Left ventricle myocardium inferior (tissue), 1 donor: Measurements from ENCODE around the gene PLA2G4B. TPM values are rescaled to one million over a fixed set of nuclear protein-coding genes. Genes with fewer than 3 reads are reported as not detected.

ENCODE experiments used
- DNase-seq: peaks from one replicate; pipeline ENCODE4 v3.0.0-alpha.2; 2020
- H3K27ac ChIP-seq: fragments of 200-600 bp; replicated peaks from 2 replicates; pipeline ENCODE4 v1.8.0; 2021
- H3K27me3 ChIP-seq: fragments of 200-600 bp; 2 replicates; pipeline ENCODE4 v1.8.0; 2021; ENCODE audit warnings: low read depth
- H3K36me3 ChIP-seq: fragments of 200-600 bp; 2 replicates; pipeline ENCODE4 v1.8.0; 2021
- H3K4me1 ChIP-seq: fragments of 200-600 bp; 2 replicates; pipeline ENCODE4 v1.8.0; 2021
- H3K4me3 ChIP-seq: fragments of 200-600 bp; 2 replicates; pipeline ENCODE4 v1.8.0; 2021; ENCODE audit warnings: mild to moderate bottlenecking, moderate library complexity
- H3K9me3 ChIP-seq: fragments of 200-600 bp; replicated peaks from 2 replicates; pipeline ENCODE4 v1.8.0; 2021
- CTCF ChIP-seq: fragments of 200-600 bp; IDR thresholded peaks from 2 replicates; pipeline ENCODE4 v1.8.0; 2021; ENCODE audit warnings: antibody characterized with exemption, mild to moderate bottlenecking, borderline replicate concordance
- intact Hi-C: fragments of 100-400 bp; cut with micrococcal nuclease; formaldehyde crosslinking; loops from one replicate; pipeline ENCODE4 v1.11.0; 2022
- total RNA-seq: library from RNA; stranded (reverse); fragmentation: NEBNext Ultra II Directional; extraction: Animal tissue kit (Norgen Biotek cat#: 25700); gene quantifications from one replicate; pipeline ENCODE4 v1.2.1, GENCODE V29; 2021
- donor health status: DM: no; HTN: yes; CAD: no; lungs with severe emphysema.

The PLA2G4B gene
- total RNA-seq, 1 donor from 2014 or later: 3.8 TPM

GRCh38 chr15:41870689-41871081 lies 32.0 kb downstream of the PLA2G4B start:
- intact Hi-C loops: no loop called here
- no peak overlapping the region for H3K4me3 ChIP-seq
- no peak for DNase-seq
- no peaks in the 10 kb centered on the region for H3K27me3 ChIP-seq
- TF ChIP-seq CTCF: no peak
- no peaks in the 10 kb centered on the region for H3K9me3 ChIP-seq
- no peaks in the 10 kb centered on the region for H3K36me3 ChIP-seq
- H3K4me1 ChIP-seq: peaks cover 10% of the 10 kb centered on the region
- H3K27ac ChIP-seq: peak overlapping the region; percentile 36

- no peak overlapping the region for H3K4me3 ChIP-seq
- peak overlapping the region; percentile 36 for H3K27ac ChIP-seq
- intact Hi-C loops: no loop called here
- no peaks in the 10 kb centered on the region for H3K27me3 ChIP-seq
- peaks cover 10% of the 10 kb centered on the region for H3K4me1 ChIP-seq
- no peaks in the 10 kb centered on the region for H3K36me3 ChIP-seq
- TF ChIP-seq CTCF: no peak
- H3K9me3 ChIP-seq: no peaks in the 10 kb centered on the region
- DNase-seq: no peak
Observed at GRCh38 chr15:41871175-41871905, 32.7 kb downstream of the PLA2G4B start.

- no peaks in the 10 kb centered on the region for H3K27me3 ChIP-seq
- no peaks in the 10 kb centered on the region for H3K9me3 ChIP-seq
- no peaks in the 10 kb centered on the region for H3K36me3 ChIP-seq
- no peak for DNase-seq
- H3K4me1 ChIP-seq: peaks cover 10% of the 10 kb centered on the region
- H3K4me3 ChIP-seq: no peak overlapping the region
- no peak overlapping the region for H3K27ac ChIP-seq
- intact Hi-C loops: no loop called here
- TF ChIP-seq CTCF: no peak
Observed at GRCh38 chr15:41872166-41872747, 33.6 kb downstream of the PLA2G4B start.

- Histone ChIP-seq H3K4me3 (no peak overlapping the region), H3K27ac (no peak overlapping the region), H3K4me1 (peaks cover 20% of the 10 kb centered on the region), H3K9me3 (no peaks in the 10 kb centered on the region), H3K36me3 (no peaks in the 10 kb centered on the region), H3K27me3 (no peaks in the 10 kb centered on the region)
- no peak for TF ChIP-seq CTCF
- intact Hi-C loops: no loop called here
- no peak for DNase-seq
Observed at GRCh38 chr15:41873711-41874110, 35.1 kb downstream of the PLA2G4B start.

- Histone ChIP-seq H3K36me3 (no peaks in the 10 kb centered on the region), H3K9me3 (no peaks in the 10 kb centered on the region), H3K27me3 (peaks cover under 1% of the 10 kb centered on the region), H3K4me3 (no peak overlapping the region), H3K4me1 (peaks cover 20% of the 10 kb centered on the region), H3K27ac (no peak overlapping the region)
- TF ChIP-seq CTCF: no peak
- intact Hi-C loops: no loop called here
- DNase-seq: no peak
Observed at GRCh38 chr15:41874736-41875135, 36.1 kb downstream of the PLA2G4B start.
